Astrocyte (in vitro differentiated cells and primary cell): ENCODE results near the gene ZFTA. TPM values are rescaled to one million over a fixed set of nuclear protein-coding genes. Genes with fewer than 3 reads are reported as not detected.

Source experiments
- DNase-seq: peaks from one replicate; pipeline ENCODE4 v3.0.0-alpha.2; 2010; ENCODE audit warnings: low read depth
- FAIRE-seq: peaks from 2 replicates; lab custom pipeline; 2011; peaks lifted over from hg19 to GRCh38; lab: Jason Lieb, UNC
- H2AFZ ChIP-seq: 2 replicates; pipeline ENCODE4 v1.6.0; 2012; ENCODE audit warnings: low read depth, low read length, inconsistent platforms
- H3K27ac ChIP-seq: 2 replicates; pipeline ENCODE4 v1.5.1; 2011; ENCODE audit warnings: low read depth, low read length, inconsistent platforms
- H3K27me3 ChIP-seq: 2 replicates; pipeline ENCODE4 v1.6.0; 2011; ENCODE audit warnings: low read length, inconsistent platforms; ENCODE audit not compliant: insufficient read depth
- H3K36me3 ChIP-seq: 2 replicates; pipeline ENCODE4 v1.5.1; 2011; ENCODE audit warnings: low read length, inconsistent platforms; ENCODE audit not compliant: insufficient read depth
- H3K4me1 ChIP-seq: 2 replicates; pipeline ENCODE4 v1.5.1; 2011; ENCODE audit warnings: low read length, inconsistent platforms; ENCODE audit not compliant: insufficient read depth
- H3K4me2 ChIP-seq: 2 replicates; pipeline ENCODE4 v1.6.0; 2012; ENCODE audit warnings: low read length, inconsistent platforms
- H3K4me3 ChIP-seq: 2 replicates; pipeline ENCODE4 v1.5.1; 2011; ENCODE audit warnings: low read depth, mild to moderate bottlenecking, low read length, inconsistent platforms; ENCODE audit not compliant: insufficient read depth
- H3K79me2 ChIP-seq: 2 replicates; pipeline ENCODE4 v1.6.0; 2012; ENCODE audit warnings: mild to moderate bottlenecking, low read length, inconsistent platforms; ENCODE audit not compliant: insufficient read depth
- H3K9ac ChIP-seq: 2 replicates; pipeline ENCODE4 v1.6.0; 2012; ENCODE audit warnings: mild to moderate bottlenecking, low read length, inconsistent platforms
- H3K9me3 ChIP-seq: 2 replicates; pipeline ENCODE4 v1.5.1; 2012; ENCODE audit warnings: low read depth, mild to moderate bottlenecking, low read length, inconsistent platforms; ENCODE audit not compliant: insufficient read depth
- H4K20me1 ChIP-seq: 2 replicates; pipeline ENCODE4 v1.6.0; 2012; ENCODE audit warnings: low read length, inconsistent platforms; ENCODE audit not compliant: insufficient read depth
- H3K27ac Mint-ChIP-seq: one replicate; pipeline ENCODE4 v1.8.0; 2021; ENCODE audit warnings: mild to moderate bottlenecking, mixed read lengths; ENCODE audit not compliant: unreplicated experiment
- H3K27me3 Mint-ChIP-seq: one replicate; pipeline ENCODE4 v1.8.0; 2021; ENCODE audit warnings: low read depth, mixed read lengths; ENCODE audit not compliant: unreplicated experiment
- H3K36me3 Mint-ChIP-seq: one replicate; pipeline ENCODE4 v1.8.0; 2021; ENCODE audit warnings: low read depth, mixed read lengths; ENCODE audit not compliant: unreplicated experiment
- H3K4me1 Mint-ChIP-seq: one replicate; pipeline ENCODE4 v1.8.0; 2021; ENCODE audit warnings: low read depth, mixed read lengths; ENCODE audit not compliant: unreplicated experiment
- H3K4me3 Mint-ChIP-seq: one replicate; pipeline ENCODE4 v1.8.0; 2021; ENCODE audit warnings: mild to moderate bottlenecking, moderate library complexity, mixed read lengths; ENCODE audit not compliant: unreplicated experiment
- H3K9me3 Mint-ChIP-seq: one replicate; pipeline ENCODE4 v1.8.0; 2021; ENCODE audit warnings: mild to moderate bottlenecking, mixed read lengths; ENCODE audit not compliant: unreplicated experiment
- EZH2 ChIP-seq: IDR thresholded peaks from 2 replicates; pipeline ENCODE4 v1.6.1; 2012; ENCODE audit warnings: mild to moderate bottlenecking, low read length, inconsistent platforms; ENCODE audit not compliant: insufficient read depth
- total RNA-seq: library from RNA; stranded (reverse); gene quantifications from 2 replicates; pipeline ENCODE4 v1.2.1, GENCODE V29; 2021
- TF ChIP-seq, protein P1 (sequence below): IDR thresholded peaks from 2 replicates; pipeline ENCODE4 v1.5.1; 2011; ENCODE audit warnings: low read depth, mild to moderate bottlenecking, inconsistent platforms, low read length, moderate library complexity; ENCODE audit not compliant: insufficient read depth

The ZFTA gene
- total RNA-seq, 1 donor from 2014 or later = 31.2 TPM

DNA sequence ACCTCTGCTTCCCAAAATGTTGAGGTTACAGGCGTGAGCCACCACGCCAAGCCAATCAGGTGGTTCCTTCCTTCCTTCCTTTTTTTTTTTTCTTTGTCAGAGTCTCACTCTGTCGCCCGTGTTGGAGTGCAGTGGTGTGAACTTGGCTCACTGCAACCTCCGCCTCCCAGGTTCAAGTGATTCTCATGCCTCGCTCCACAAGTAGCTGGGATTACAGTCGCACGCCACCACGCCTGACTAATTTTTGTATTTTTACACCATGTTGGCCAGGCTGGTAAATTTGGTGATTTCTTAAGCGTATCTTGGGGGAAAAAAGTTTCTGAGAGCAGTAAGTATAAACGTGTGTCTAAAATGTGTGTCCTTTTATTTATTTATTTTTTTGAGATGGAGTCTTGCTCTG is 26.5 kb upstream of the ZFTA start:
- peaks cover 2% of the 10 kb centered on the region for H3K36me3 Mint-ChIP-seq
- H3K9ac ChIP-seq = no peak overlapping the region
- no peak for DNase-seq
- H3K27me3 ChIP-seq = no peaks in the 10 kb centered on the region
- H4K20me1 ChIP-seq = no peaks in the 10 kb centered on the region
- peaks cover 5% of the 10 kb centered on the region for H3K9me3 ChIP-seq
- H3K79me2 ChIP-seq = no peaks in the 10 kb centered on the region
- H3K4me3 ChIP-seq = no peak overlapping the region
- H3K27ac ChIP-seq = no peak overlapping the region
- H3K9me3 Mint-ChIP-seq = peaks cover 19% of the 10 kb centered on the region
- H3K4me3 Mint-ChIP-seq = no peak overlapping the region
- FAIRE-seq = no peak
- no peak overlapping the region for H3K27ac Mint-ChIP-seq
- H3K27me3 Mint-ChIP-seq = no peaks in the 10 kb centered on the region
- H3K4me1 ChIP-seq = no peaks in the 10 kb centered on the region
- no peak overlapping the region for H2AFZ ChIP-seq
- H3K4me2 ChIP-seq = no peak overlapping the region
- H3K4me1 Mint-ChIP-seq = no peaks in the 10 kb centered on the region
- TF ChIP-seq, protein P1, sequence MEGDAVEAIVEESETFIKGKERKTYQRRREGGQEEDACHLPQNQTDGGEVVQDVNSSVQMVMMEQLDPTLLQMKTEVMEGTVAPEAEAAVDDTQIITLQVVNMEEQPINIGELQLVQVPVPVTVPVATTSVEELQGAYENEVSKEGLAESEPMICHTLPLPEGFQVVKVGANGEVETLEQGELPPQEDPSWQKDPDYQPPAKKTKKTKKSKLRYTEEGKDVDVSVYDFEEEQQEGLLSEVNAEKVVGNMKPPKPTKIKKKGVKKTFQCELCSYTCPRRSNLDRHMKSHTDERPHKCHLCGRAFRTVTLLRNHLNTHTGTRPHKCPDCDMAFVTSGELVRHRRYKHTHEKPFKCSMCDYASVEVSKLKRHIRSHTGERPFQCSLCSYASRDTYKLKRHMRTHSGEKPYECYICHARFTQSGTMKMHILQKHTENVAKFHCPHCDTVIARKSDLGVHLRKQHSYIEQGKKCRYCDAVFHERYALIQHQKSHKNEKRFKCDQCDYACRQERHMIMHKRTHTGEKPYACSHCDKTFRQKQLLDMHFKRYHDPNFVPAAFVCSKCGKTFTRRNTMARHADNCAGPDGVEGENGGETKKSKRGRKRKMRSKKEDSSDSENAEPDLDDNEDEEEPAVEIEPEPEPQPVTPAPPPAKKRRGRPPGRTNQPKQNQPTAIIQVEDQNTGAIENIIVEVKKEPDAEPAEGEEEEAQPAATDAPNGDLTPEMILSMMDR = no peak
- no peak for TF ChIP-seq EZH2
- H3K36me3 ChIP-seq = no peaks in the 10 kb centered on the region

DNA sequence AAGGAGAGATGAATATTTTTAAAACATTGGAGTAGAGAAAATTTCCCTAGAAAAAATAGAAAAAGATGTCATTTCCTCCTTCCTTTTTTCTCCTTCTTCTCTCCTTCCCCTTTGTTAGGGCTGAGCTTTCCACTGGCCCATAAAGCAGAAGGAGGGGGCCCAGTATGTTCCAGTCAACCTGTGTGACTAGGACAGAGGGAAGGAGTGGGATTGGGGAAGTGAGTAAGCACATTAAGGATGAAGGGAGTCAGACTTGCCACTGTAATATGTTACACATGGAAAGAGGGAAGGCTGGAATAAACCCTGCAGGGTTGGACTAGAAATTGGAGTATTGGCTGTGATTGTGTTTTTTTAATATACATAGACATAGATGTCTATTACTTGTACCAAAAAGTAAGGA is 24.6 kb upstream of the ZFTA start:
- Histone ChIP-seq H3K27me3 (no peaks in the 10 kb centered on the region), H3K9ac (no peak overlapping the region), H2AFZ (no peak overlapping the region), H4K20me1 (no peaks in the 10 kb centered on the region), H3K9me3 (peaks cover 5% of the 10 kb centered on the region), H3K4me3 (no peak overlapping the region), H3K79me2 (no peaks in the 10 kb centered on the region), H3K4me2 (no peak overlapping the region), H3K4me1 (no peaks in the 10 kb centered on the region), H3K36me3 (no peaks in the 10 kb centered on the region), H3K27ac (no peak overlapping the region)
- H3K36me3 Mint-ChIP-seq = peaks cover 2% of the 10 kb centered on the region
- TF ChIP-seq, protein P1 = no peak
- TF ChIP-seq EZH2 = no peak
- H3K4me1 Mint-ChIP-seq = no peaks in the 10 kb centered on the region
- H3K9me3 Mint-ChIP-seq = peaks cover 17% of the 10 kb centered on the region
- H3K4me3 Mint-ChIP-seq = no peak overlapping the region
- no peak overlapping the region for H3K27ac Mint-ChIP-seq
- FAIRE-seq (no peak), DNase-seq (no peak)
- no peaks in the 10 kb centered on the region for H3K27me3 Mint-ChIP-seq

DNA sequence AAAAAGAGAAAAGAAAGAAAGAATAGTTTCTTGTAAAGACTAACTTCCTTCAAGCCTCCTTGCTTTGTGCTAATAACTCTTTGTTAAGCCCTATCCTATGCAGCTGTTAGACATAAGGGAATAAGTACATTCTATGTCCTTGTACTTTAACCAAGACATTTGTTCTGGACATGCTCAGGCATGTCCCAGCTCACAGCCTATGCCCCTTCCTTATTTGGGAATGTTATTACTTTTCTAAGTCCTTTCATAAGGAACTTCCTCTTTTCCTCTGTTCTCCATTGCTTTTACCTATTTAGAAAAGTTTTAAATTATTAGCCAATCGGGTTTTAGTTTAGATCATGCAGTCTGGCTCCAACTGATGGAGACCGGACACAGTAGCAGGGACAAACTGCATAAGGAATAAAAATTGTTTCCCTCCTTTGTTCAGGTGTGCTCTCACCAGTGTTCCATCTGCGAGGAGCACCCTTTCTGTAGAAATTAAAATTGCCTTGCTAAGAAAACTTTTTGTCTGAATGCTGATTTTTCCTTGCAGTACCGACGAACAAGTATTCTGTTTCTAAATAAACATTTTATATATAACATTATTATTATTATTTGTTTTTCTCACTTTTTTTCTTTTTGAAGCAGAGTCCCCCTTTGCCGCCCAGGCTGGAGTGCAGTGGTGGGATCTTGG is 23.1 kb upstream of the ZFTA start:
- H3K9me3 Mint-ChIP-seq = peaks cover 16% of the 10 kb centered on the region
- H3K4me1 Mint-ChIP-seq = no peaks in the 10 kb centered on the region
- Histone ChIP-seq H3K4me1 (no peaks in the 10 kb centered on the region), H2AFZ (no peak overlapping the region), H3K27me3 (no peaks in the 10 kb centered on the region), H3K27ac (no peak overlapping the region), H4K20me1 (no peaks in the 10 kb centered on the region), H3K36me3 (no peaks in the 10 kb centered on the region), H3K79me2 (no peaks in the 10 kb centered on the region), H3K4me2 (no peak overlapping the region), H3K9ac (no peak overlapping the region), H3K4me3 (no peak overlapping the region), H3K9me3 (peaks cover 5% of the 10 kb centered on the region)
- peaks cover 2% of the 10 kb centered on the region for H3K36me3 Mint-ChIP-seq
- TF ChIP-seq EZH2 = no peak
- TF ChIP-seq, protein P1 = no peak
- DNase-seq (no peak), FAIRE-seq (no peak)
- H3K27ac Mint-ChIP-seq = no peak overlapping the region
- H3K4me3 Mint-ChIP-seq = no peak overlapping the region
- H3K27me3 Mint-ChIP-seq = no peaks in the 10 kb centered on the region
